HG02943 (cell line): Measurements from ENCODE around the gene PSIP1.
A peak's percentile ranks its signal among the peaks of the same experiment; 100 is the strongest.
"Not testable (repeated sequence)": the region's sequence is repeated elsewhere in the genome, so short reads cannot be mapped to it uniquely, and the experiment has no call there.

Experiments
- ATAC-seq: cut with Tn5 transposase; IDR thresholded peaks from one replicate; pipeline ENCODE4 v1.9.1; 2021; ENCODE audit warnings: mild to moderate bottlenecking, low read depth, moderate library complexity; ENCODE audit not compliant: unreplicated experiment

PSIP1 gene

GRCh38 chr9:15442264-15442663, 68.5 kb downstream of the PSIP1 start:
- ATAC-seq: not testable (repeated sequence)

DNA sequence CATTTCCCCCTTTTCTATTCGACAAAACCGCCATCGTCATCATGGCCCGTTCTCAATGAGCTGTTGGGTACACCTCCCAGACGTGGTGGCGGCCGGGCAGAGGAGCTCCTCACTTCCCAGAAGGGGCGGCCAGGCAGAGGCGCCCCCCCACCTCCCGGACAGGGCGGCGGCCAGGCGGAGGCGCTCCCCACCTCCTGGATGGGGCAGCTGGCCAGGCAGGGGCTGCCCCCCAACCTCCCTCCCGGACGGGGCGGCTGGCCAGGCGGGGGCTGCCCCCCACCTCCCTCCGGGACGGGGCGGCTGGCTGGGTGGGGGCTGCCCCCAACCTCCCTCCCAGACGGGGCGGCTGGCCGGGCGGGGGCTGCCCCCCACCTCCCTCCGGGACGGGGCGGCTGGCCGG, 68.9 kb downstream of the PSIP1 start:
- ATAC-seq: not testable (repeated sequence)

DNA sequence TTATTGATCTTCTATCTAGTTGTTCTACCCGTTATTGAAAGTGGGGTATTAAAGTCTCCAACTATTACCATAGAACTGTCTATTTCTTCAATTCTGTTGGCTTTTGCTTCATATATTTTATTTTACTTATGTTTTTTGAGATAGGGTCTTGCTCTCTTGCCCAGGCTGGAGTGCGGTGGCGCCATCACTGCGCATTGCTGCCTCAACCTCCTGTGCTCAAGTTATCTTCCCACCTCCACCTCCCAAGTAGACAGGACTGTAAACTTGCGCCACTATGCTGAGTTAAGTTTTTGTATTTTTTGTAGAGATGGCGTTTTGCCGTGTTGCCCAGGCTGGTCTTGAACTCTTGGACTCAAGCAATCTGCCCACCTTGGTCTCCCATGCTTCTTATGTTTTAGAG, 71.9 kb downstream of the PSIP1 start:
- no peak for ATAC-seq

DNA sequence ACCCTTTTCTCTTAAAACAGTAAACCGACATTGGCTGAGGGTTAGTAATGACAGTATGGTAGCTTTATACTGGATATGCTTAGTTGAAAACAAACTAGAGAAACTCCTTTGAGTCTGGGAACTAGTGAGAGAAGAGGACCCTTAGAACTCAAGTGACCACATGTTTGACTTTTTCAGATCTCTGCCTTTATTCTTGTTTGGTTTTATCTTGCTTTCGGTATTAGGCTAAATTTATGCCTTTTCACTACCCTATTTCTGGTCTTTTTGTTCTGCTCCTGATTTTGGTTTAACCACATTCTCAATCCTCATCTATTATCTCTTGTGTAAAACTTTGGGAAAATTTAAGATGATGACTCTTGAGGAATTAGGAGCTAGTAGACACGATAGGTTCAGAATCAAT, 77.1 kb downstream of the PSIP1 start:
- no peak for ATAC-seq

DNA sequence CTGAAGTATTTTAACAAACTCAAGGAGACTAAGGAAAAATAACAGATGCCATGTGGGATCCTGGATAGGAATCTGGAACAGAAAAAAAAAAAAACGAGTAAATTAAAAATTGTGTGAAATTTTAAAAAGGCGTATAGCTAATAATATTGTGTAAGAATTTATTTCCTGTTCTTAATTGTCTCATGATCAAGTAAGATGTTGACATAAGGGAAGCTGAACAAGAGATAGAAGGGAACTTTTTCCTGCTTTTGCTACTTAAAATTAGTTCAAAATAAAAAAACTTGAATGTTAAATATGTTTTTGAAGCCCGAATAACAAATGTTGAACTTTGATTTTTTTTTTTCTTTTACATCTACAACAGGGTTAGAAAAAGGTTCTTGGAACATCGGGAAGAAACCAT, 77.6 kb downstream of the PSIP1 start:
- no peak for ATAC-seq

DNA sequence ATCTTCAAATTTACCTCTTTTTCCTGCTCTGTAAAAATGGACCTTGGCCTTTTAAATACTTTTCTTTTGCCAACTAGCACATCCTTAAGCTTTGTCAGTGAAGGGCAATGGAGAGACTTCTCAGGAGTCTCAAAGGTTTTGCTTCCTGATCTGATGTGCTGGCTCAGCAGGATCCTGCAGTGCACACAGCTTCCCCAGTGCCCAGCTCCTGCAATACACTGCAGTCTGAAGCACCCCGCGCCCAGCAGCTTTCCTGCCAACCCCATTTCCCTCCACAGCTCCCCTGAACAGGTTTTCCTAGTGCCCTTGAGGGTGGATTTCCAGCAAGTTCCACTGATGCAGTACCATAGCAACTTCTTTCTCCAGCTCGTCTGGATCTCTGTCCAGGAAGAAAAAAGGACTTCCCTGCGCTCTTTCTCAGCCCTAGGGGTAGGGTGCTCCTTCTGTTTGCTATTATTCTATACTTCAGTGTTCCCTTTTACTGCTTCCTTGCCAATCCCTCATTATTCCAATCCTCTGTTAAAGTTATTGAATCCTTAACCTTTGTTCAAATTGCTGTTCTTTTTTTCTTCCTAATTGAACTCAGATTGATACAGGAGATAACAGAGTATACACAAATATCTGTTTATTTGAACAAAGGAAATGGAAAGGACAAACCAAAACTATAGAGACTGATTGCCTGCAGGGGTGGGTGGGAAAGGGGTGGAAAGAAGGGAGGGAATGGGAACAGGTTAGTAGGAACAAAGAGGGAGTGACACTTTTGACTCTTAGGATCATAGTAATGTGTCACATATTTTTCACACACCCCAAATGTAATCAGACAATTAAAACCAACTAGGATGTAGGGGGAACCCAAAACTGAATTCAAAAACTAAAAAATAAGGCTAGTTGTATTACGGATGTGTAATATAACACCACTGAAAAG, 79.6 kb downstream of the PSIP1 start:
- no peak for ATAC-seq

GRCh38 chr9:15427702-15428101, 83.1 kb downstream of the PSIP1 start:
- ATAC-seq: not testable (repeated sequence)

GRCh38 chr9:15426019-15426418, 84.8 kb downstream of the PSIP1 start:
- ATAC-seq: peak; percentile 32

- no peak for ATAC-seq
Observed at GRCh38 chr9:15423231-15423985, 87.4 kb downstream of the PSIP1 start.

- ATAC-seq: peak; percentile 97
Observed at GRCh38 chr9:15422372-15423230, 88.2 kb downstream of the PSIP1 start, which contains the start of gene SNAPC3. Gene SNAPC3, plus strand, starts transcription at chr9:15422876. Its CDS starts 4 bp downstream, at chr9:15422880.

DNA sequence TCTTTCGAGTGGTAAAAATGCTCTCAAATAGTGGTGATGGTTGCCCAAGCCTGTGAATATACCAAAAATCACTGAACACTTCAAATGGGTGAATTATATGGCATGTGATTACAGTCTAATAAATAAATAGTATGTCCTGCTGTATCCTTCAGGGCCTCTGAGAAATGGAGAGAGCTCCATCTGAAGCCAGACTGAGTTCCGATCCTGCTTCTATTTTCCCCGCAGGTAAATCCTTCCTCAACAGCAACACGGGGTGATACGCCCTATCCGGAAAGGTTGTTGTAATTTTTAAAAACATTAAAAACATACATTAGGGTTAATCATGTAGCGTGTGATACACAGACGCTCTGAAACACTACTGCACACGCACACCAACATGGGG, 88.8 kb downstream of the PSIP1 start:
- no peak for ATAC-seq

- no peak for ATAC-seq
Observed at GRCh38 chr9:15421532-15421931, 89.2 kb downstream of the PSIP1 start.

DNA sequence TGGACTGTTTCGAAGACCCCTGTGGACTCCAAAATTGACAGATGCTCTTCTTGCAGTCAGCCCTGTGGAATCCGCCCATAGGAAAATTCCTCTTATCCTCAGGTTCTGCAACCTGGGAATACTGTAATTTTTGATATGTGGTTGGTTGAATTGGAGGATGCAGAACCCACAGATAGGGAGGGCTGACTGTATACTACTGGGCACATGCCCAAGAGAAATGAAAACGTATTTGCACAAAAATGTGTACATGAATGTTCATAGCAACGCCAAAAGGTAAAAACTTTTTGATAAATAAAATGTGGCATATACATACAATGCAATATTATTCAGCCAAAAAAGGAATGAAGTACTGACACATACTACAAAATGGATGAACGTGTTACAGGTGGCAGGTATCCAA, 90.0 kb downstream of the PSIP1 start:
- ATAC-seq: no peak

DNA sequence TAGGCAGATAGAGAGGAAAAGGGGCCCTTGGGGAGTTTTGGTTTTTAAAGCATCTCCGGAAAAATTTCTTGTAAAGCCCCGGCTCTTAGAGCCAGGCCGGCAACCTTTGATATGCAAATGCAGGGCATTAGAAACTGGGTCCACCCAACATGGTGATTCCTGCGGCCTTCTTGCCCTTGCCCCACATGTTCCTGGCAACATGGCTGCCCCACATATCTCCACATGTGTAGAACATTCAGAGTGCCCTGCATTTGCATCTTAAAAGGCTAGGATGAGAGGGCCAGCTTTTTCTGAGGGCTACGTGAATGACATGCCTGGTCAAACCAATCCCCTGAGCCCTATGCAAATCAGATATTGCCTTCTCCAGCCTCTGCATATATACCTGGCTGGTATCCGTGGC, 93.1 kb downstream of the PSIP1 start:
- ATAC-seq: no peak

GRCh38 chr9:15416880-15417279, 93.9 kb downstream of the PSIP1 start:
- no peak for ATAC-seq
